Dermis blood vessel endothelial cell (primary cell): Measurements from ENCODE around the gene BCL2L1. TPM values are rescaled to one million over a fixed set of nuclear protein-coding genes. Genes with fewer than 3 reads are reported as not detected.

Experiments used
- DNase-seq: peaks from one replicate; pipeline ENCODE4 v3.0.0; 2010
- total RNA-seq: library from RNA; depleted of rRNA; stranded (reverse); fragments of >200 nt; gene quantifications from 2 replicates; pipeline ENCODE4 v1.2.3, GENCODE V29; 2014

Gene BCL2L1
- total RNA-seq, 1 donor from 2014 or later = 46.1 TPM

- DNase-seq = no peak
Measured at GRCh38 chr20:31708736-31709534, 13.7 kb downstream of the BCL2L1 start.

- DNase-seq = no peak
Measured at GRCh38 chr20:31707994-31708735, 14.5 kb downstream of the BCL2L1 start.

DNA sequence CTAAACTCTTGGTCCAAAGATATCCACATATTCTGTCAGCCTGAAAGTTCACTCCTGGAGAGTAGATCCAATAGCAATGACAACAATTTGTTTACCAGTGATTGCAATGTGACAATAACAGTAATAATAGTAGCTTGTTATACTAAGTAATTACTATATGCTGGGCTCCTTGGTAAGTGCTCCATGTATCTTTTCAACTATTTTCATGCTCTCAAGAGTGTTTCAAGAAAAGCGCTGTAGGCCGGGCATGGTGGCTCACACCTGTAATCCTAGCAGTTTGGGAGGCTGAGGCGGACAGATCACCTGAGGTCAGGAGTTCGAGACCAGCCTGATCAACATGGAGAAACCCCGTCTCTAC lies 15.4 kb downstream of the BCL2L1 start:
- no peak for DNase-seq

GRCh38 chr20:31706607-31707257 lies 15.9 kb downstream of the BCL2L1 start:
- DNase-seq = no peak

DNA sequence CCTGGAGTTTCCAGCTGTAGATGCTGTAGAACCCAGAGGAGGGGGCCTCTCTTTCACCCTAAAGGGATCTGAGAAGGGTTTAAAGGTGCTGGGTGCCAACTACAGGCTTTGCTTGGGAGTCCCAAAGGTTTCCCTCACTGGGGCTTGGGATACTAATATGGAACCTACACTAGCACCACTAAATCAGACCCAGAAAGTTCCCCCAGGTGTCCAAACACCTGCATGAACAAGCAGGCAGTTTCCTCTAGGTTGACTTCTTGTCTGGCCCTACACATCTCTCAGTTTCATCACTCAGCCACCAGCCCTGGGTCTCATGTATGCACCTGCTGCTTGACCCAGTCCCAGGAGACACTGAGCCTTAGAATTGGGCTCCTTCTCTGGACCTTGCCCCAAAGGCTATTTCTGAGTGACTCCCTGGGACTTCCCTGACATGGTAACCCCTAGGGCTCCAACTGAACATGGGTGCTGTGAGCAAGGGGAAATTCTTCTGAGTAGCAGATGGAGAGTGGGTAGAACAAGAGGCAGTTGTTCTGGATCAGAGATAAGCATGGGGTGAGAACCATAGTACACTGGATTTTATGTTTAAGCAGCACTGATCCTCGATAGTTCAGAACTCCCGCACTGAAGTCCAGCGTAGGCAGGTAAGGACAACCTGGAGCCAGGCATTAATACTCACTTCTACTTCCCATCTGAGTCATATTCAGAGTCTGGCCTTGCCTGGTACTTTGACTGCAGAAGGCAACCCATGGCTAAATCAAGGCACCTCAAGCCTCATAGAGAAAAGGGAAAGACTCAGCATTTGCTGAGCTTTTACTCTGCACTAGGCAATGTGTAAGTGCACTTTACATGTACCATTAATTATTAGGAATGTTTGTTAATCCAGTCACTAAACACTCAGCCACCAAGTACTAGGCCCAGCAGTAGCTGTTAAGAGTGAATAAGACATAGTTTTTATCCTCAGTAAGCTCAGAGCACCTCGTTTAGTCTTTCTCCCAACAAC lies 16.8 kb downstream of the BCL2L1 start:
- DNase-seq = no peak

DNA sequence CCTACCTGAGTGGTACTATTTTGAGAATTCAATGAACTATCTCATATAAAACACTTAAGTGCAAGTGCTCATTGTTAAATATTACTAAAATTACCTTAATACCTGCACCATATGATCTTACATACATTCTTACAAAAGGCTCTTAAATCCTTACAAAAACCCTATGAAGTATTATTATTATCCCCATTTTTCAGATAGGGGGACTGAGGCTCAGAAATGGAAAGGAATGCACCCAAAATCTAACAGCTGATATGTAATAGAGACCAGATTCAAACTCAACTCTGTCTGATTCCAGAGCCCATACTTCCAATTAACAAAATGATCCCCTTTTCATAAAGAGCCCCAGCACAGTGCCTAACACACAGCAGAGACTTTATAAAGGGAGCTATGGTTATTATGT lies 17.5 kb downstream of the BCL2L1 start:
- no peak for DNase-seq

DNA sequence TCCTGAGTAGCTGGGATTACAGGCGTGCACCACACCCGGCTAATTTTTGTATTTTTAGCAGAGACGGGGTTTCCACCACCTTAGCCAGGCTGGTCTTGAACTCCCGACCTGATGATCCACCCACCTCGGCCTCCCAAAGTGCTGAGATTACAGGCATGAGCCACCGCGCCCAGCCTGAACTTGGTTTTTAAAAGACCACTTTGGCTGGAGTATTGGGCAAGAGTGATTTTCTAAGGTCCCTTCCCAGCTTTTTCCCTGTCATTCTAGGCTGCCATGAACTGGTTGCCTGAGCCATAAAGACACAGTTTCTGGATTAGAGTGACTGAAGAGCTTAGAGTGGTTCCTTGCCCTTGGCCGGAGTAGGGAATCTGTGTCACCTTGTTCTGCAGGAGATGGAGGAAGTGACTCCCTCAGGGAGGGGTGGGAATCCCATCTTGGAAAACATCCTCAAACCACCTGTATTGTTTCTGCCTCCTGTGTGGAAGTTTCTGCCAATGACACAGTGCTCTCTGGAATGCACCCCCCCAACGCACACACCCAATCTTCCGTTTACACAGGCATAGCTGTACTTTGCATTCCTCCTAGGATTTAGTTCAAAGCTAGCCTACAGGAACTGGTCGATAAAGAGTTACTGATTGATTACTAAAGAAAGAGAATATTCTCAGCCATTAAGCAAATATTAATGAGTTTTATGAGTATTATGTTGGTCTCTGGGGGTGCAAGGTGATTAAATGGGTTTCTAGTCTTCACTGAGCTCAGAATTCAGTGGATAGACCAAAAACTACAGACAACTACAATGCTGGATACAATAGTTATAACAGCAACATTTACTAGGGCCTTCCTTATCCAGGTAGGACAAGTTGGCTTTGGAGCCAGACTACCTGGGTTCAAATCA lies 18.2 kb downstream of the BCL2L1 start:
- peak; percentile 85 for DNase-seq

GRCh38 chr20:31701591-31701990 lies 21.1 kb downstream of the BCL2L1 start:
- no peak for DNase-seq

- DNase-seq = no peak
Measured at GRCh38 chr20:31700747-31701146, 21.9 kb downstream of the BCL2L1 start.

- no peak for DNase-seq
Measured at GRCh38 chr20:31699801-31700728, 22.6 kb downstream of the BCL2L1 start.

- DNase-seq = peak; percentile 98
Measured at GRCh38 chr20:31698803-31699718, 23.6 kb downstream of the BCL2L1 start.

DNA sequence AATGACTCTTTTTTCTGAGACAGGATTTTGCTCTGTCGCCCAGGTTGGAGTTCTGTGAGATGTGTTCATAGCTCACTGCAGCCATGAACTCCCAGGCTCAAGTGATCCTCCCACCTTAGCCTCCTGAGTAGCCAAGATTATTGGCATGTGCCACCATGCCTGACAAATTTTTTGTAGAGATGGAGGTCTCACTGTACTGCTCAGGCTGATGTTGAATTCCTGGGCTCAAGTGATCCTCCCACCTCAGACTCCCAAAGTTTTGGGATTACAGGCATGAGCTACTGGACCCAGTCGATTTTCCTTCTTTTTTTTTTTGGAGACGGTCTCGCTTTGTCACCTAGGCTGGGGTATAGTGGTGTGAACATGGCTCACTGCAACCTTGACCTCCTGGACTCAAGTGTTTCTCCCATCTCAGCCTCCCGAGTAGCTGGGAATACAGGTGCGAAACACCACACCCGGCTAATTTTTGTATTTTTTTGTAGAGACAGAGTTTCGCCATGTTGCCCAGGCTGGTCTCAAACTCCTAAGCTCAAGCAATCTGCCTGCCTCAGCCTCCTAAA lies 24.3 kb downstream of the BCL2L1 start:
- no peak for DNase-seq

GRCh38 chr20:31695849-31696804 lies 26.5 kb downstream of the BCL2L1 start:
- DNase-seq = peak; percentile 62

DNA sequence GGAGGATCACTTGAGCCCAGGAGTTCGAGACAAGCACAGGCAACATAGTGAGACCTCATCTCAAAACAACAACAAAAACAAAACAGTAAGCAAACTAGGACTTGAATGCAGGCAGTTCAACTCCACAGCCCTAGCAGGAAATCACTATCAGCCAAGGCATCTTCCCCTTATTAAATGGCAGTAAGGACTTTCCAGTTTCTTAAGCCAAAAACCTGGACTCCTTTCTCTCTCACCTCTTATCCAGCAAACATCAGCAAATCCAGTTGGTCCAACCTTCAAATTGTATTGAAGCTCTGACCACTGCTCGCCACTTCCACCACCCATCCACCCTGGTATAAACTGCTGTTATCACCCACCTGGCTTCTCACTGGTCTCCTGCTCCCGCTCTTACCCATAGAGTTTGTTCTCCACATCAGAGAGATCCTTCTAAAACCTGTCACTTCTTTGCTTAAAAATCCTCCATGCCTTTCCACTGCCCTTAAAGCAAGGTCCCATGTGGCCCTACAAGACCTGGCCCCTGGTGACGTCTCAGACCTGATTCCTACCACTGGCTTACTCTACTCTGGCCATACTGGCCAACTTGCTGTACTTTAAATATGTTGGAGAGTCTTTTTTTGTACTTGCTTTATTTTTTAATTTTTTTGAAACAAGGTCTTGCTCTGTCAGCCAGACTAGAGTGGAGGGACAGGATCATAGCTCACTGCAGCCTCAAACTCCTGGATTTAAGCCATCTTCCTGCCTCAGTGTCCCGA lies 27.6 kb downstream of the BCL2L1 start:
- no peak for DNase-seq

- DNase-seq = no peak
Measured at GRCh38 chr20:31693987-31694661, 28.5 kb downstream of the BCL2L1 start.

- DNase-seq = no peak
Measured at GRCh38 chr20:31693402-31693801, 29.3 kb downstream of the BCL2L1 start.
